A673 (cell line): ENCODE measurements around the gene SHC4. TPM values are rescaled to one million over a fixed set of nuclear protein-coding genes. Genes with fewer than 3 reads are reported as not detected.
"Not testable (repeated sequence)": the region's sequence is repeated elsewhere in the genome, so short reads cannot be mapped to it uniquely, and the experiment has no call there.

ENCODE experiments used
- BruUV-seq: library from RNA; stranded (reverse); fragments of 400-500 nt; replicated peaks from 2 replicates; lab custom pipeline; 2021; lab: Mats Ljungman, UMichigan
- CTCF ChIA-PET: fragments of 300-600 bp; sonication (Branson Sonifier 250); formaldehyde crosslinking; loops from one replicate; lab custom pipeline; 2022; ENCODE audit warnings: antibody characterized with exemption; lab: Charles Lee
- POLR2A ChIA-PET: fragments of 300-600 bp; sonication (Branson Sonifier 250); formaldehyde crosslinking; loops from one replicate; lab custom pipeline; 2022; ENCODE audit warnings: antibody characterized with exemption; ENCODE audit not compliant: low non-redundant PET; lab: Charles Lee
- DNase-seq: peaks from one replicate; pipeline ENCODE4 v3.0.0-alpha.2; 2015; ENCODE audit warnings: low spot score
- H3K27ac ChIP-seq: fragments of 200-600 bp; sonication (generic); 2 replicates; pipeline ENCODE4 v1.5.1; 2016; ENCODE audit warnings: mixed run types, low read depth, mild to moderate bottlenecking, mixed read lengths, antibody characterized with exemption, low read length; ENCODE audit not compliant: poor library complexity, severe bottlenecking
- H3K27me3 ChIP-seq: fragments of 200-600 bp; sonication (generic); replicated peaks from 2 replicates; pipeline ENCODE4 v1.6.1; 2017; ENCODE audit warnings: mixed run types, low read depth, mild to moderate bottlenecking, mixed read lengths, antibody characterized with exemption, low read length; ENCODE audit not compliant: insufficient read depth, poor library complexity
- H3K36me3 ChIP-seq: fragments of 200-600 bp; sonication (generic); 2 replicates; pipeline ENCODE4 v1.6.1; 2016; ENCODE audit warnings: mixed run types, mild to moderate bottlenecking, mixed read lengths, antibody characterized with exemption, low read length; ENCODE audit not compliant: insufficient read depth, poor library complexity, severe bottlenecking
- H3K4me1 ChIP-seq: fragments of 200-600 bp; sonication (generic); 2 replicates; pipeline ENCODE4 v1.6.1; 2017; ENCODE audit warnings: mixed run types, mild to moderate bottlenecking, mixed read lengths, antibody characterized with exemption, low read length; ENCODE audit not compliant: insufficient read depth, poor library complexity, severe bottlenecking
- H3K4me3 ChIP-seq: fragments of 200-600 bp; sonication (generic); 2 replicates; pipeline ENCODE4 v1.5.1; 2016; ENCODE audit warnings: low read depth, mixed run types, mild to moderate bottlenecking, mixed read lengths, low read length; ENCODE audit not compliant: poor library complexity, severe bottlenecking
- H3K9me3 ChIP-seq: fragments of 200-600 bp; sonication (generic); 2 replicates; pipeline ENCODE4 v1.6.1; 2016; ENCODE audit warnings: mixed run types, low read depth, mild to moderate bottlenecking, mixed read lengths, antibody characterized with exemption, low read length; ENCODE audit not compliant: poor library complexity, severe bottlenecking
- EZH2 ChIP-seq: fragments of 200-600 bp; sonication (generic); IDR thresholded peaks from 2 replicates; pipeline ENCODE4 v1.6.1; 2017; ENCODE audit warnings: borderline replicate concordance, low read depth, mild to moderate bottlenecking, mixed read lengths, antibody characterized with exemption, low read length; ENCODE audit not compliant: poor library complexity, severe bottlenecking
- intact Hi-C: fragments of 100-400 bp; cut with micrococcal nuclease; formaldehyde crosslinking; loops from one replicate; pipeline ENCODE4 v1.10.0; 2022; ENCODE audit not compliant: unreplicated experiment
- total RNA-seq: library from RNA; stranded (reverse); gene quantifications from 2 replicates; pipeline ENCODE4 v1.2.3, GENCODE V29; 2021
- TF ChIP-seq, protein P1 (sequence below): fragments of 300-800, 200-600 bp; sonication (generic); conservative IDR thresholded peaks from 2 replicates; pipeline ENCODE4 v1.5.1; 2017; ENCODE audit warnings: low read depth, mild to moderate bottlenecking, antibody characterized with exemption, low read length, moderate library complexity, mixed read lengths

The SHC4 gene
- total RNA-seq, 1 experiment from 2014 or later, result 0.73 TPM

DNA sequence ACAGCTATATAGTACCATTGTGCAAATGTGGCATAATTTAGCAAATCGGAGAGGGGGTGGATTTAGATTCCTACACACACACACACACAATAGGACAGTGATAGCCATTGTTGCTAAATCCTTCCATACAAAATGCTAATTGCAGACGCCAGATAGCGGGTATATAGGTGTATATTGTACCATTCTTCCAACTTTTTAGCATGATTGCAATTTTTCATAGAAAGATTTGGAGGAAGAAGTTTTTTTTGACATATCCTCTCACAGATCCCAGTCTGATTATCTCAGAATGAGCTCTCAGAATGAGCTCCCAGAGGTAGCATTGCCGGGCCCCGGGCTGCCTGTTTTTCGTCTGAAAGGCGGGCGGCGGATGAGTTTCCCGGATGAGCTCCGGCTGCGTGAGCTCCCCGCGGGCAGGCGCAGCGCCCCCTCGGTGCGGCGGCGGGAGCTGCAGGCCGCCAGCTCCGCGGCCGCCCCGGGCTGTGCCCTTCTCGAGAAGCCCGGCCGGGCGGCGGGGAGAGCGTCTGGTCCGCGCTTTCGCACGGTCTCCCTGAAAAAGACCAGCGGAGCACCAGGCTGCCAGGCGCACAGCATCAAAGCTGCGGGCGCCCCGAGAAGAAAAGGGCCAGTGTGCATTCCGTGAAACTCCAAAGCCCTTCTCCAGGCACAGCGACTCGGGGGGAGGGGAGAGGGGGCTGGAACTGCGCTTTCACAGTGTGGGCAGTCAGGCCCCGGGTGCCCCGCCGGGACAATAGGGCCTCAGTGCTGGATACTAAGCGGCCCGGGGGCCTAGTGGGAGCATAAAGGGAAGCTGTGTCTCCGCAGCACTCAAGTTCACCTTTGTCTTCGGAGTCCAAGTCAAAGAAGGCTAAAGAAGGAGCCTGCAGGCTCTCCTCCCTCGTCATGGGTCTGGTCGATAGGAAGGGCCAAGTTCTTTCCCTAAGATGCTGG, 12.0 kb upstream of the SHC4 start:
- intact Hi-C loops, result no loop called here
- Histone ChIP-seq H3K27ac (peak overlapping the region; percentile 55), H3K36me3 (no peaks in the 10 kb centered on the region), H3K9me3 (no peaks in the 10 kb centered on the region), H3K4me1 (peaks cover 7% of the 10 kb centered on the region), H3K27me3 (no peaks in the 10 kb centered on the region), H3K4me3 (peak overlapping the region; percentile 44)
- TF ChIP-seq, protein P1, sequence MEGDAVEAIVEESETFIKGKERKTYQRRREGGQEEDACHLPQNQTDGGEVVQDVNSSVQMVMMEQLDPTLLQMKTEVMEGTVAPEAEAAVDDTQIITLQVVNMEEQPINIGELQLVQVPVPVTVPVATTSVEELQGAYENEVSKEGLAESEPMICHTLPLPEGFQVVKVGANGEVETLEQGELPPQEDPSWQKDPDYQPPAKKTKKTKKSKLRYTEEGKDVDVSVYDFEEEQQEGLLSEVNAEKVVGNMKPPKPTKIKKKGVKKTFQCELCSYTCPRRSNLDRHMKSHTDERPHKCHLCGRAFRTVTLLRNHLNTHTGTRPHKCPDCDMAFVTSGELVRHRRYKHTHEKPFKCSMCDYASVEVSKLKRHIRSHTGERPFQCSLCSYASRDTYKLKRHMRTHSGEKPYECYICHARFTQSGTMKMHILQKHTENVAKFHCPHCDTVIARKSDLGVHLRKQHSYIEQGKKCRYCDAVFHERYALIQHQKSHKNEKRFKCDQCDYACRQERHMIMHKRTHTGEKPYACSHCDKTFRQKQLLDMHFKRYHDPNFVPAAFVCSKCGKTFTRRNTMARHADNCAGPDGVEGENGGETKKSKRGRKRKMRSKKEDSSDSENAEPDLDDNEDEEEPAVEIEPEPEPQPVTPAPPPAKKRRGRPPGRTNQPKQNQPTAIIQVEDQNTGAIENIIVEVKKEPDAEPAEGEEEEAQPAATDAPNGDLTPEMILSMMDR, result peak; percentile 73
- TF ChIP-seq EZH2, result no peak
- CTCF ChIA-PET, result interaction anchor here (0.6 to 1.7 kb wide), 10 partner anchors 10 to 200 kb away, joined by 3 to 21 read pairs (median 3); partner anchors contain the start of genes EID1 and SHC4
- DNase-seq, result peak; percentile 92
- POLR2A ChIA-PET, result interaction anchor here (0.6 to 1.1 kb wide), 4 partner anchors 98 to 1259 kb away, joined by 3 to 4 read pairs (median 4); partner anchors contain the start of gene EID1
- no TSS peak for BruUV-seq

DNA sequence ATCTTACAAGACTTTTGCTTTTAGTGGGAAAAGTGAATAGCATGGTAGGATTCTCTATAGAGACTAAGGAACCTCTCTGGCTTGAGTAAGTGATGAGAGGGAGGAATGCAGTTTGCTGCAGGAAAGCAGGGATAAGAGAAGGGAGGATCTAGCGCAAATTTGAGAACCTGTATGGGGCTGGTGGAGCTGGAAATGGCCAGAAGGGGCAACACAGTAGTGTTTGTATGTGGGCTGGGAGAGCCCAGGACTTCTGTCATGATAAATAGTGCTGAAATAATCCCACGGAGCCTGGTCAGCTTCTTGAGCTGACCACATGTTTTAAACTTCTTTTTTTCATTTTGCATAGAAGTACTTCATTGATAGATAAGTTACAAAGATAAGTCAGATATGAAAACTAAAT, 11.2 kb upstream of the SHC4 start:
- ChIA-PET CTCF (interaction anchor here (0.6 to 1.7 kb wide), 4 partner anchors 97 to 279 kb away, joined by 3 to 11 read pairs (median 4); partner anchors contain the start of gene EID1), POLR2A (interaction anchor here (0.7 kb wide), 1 partner anchor 1260 kb away, joined by 4 read pairs; no protein-coding TSS in a partner anchor)
- no peak overlapping the region for H3K27ac ChIP-seq
- H3K36me3 ChIP-seq, result no peaks in the 10 kb centered on the region
- peaks cover 7% of the 10 kb centered on the region for H3K4me1 ChIP-seq
- H3K4me3 ChIP-seq, result no peak overlapping the region
- H3K9me3 ChIP-seq, result no peaks in the 10 kb centered on the region
- intact Hi-C loops, result no loop called here
- TF ChIP-seq, protein P1, result no peak
- no peak for TF ChIP-seq EZH2
- peak; percentile 31 for DNase-seq
- BruUV-seq, result no TSS peak
- H3K27me3 ChIP-seq, result no peaks in the 10 kb centered on the region

DNA sequence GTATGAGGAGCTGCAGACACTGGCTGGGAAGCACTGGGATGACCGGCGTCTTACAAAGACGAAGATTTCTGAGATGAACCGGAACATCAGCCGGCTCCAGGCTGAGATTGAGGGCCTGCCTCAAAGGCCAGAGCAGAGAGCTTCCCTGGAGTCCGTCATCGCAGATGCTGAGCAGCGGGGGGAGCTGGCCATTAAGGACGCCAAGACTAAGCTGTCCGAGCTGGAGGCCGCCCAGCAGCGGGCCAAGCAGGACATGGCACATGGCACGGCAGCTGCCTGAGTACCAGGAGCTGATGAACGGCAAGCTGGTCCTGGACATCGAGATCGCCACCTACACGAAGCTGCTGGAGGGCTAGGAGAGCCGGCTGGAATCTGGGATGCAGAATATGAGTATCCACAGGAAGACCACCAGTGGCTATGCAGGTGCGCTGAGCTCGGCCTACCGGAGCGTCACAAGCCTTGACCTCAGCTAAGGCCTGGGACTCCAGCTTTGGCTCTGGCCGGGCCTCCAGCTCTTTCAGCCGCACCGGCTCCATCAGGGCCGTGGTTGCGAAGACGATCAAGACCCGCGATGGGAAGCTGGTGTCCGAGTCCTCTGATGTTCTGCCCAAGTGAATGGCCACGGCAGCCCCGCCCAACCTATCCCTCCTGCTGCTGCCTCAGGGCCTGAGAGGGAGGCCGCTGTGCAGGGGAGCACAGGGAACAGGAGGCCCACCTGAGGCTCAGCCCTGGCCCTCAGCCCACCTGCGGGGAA, 9.2 kb upstream of the SHC4 start:
- Histone ChIP-seq H3K27ac (no peak overlapping the region), H3K27me3 (no peaks in the 10 kb centered on the region), H3K36me3 (no peaks in the 10 kb centered on the region), H3K9me3 (no peaks in the 10 kb centered on the region), H3K4me3 (no peak overlapping the region), H3K4me1 (peaks cover 7% of the 10 kb centered on the region)
- TF ChIP-seq, protein P1, result no peak
- no peak for TF ChIP-seq EZH2
- BruUV-seq, result no TSS peak
- ChIA-PET CTCF (no interaction called here), POLR2A (no interaction called here)
- intact Hi-C loops, result no loop called here
- DNase-seq, result no peak

DNA sequence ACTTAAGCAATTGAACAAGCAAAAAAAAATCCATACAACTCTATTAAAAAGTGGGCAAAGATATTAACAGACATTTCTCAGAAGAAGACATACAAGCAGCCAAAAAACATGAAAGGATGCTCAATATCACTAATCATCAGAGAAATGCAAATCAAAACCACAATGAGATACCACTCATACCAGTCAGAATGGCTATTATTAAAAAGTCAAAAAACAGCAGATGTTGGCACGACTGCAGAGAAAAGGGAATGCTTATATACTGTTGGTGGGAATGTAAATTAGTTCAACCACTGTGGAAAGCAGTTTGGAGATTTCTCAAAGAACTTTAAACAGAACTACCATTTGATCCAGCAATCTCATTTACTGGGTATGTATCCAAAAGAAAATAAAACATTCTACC, 7.2 kb upstream of the SHC4 start:
- H3K4me3 ChIP-seq, BruUV-seq, H3K4me1 ChIP-seq, CTCF ChIA-PET, H3K9me3 ChIP-seq, H3K27me3 ChIP-seq, intact Hi-C loops, POLR2A ChIA-PET, H3K36me3 ChIP-seq, DNase-seq, H3K27ac ChIP-seq: not testable (repeated sequence)
